T-helper 22 cell (primary cell): Measurements from ENCODE around the gene CPT2.
"Not testable (repeated sequence)": the region's sequence is repeated elsewhere in the genome, so short reads cannot be mapped to it uniquely, and the experiment has no call there.

Experiments
- DNase-seq: peaks from one replicate; pipeline ENCODE4 v3.0.0-alpha.2; 2020; ENCODE audit warnings: low read depth

Gene CPT2

DNA sequence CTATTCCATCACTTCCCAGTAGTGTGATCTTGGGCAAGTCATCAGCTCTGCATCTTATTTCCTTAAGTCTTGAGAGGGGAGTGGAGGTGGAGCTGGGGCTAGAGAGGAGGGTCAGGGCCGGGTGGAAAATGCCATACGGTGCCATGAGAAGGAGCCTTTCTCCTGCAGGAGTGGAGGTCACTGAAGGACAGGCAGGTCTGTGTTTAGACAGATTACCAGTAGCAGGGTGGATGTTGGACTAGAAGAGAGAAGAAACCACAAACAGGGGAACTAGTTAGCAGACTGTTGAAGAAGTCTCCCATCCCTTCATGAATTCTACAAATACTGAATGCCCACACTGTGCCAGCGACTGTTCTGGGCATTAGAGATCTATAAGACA lies 13.9 kb upstream of the CPT2 start:
- DNase-seq: no peak

DNA sequence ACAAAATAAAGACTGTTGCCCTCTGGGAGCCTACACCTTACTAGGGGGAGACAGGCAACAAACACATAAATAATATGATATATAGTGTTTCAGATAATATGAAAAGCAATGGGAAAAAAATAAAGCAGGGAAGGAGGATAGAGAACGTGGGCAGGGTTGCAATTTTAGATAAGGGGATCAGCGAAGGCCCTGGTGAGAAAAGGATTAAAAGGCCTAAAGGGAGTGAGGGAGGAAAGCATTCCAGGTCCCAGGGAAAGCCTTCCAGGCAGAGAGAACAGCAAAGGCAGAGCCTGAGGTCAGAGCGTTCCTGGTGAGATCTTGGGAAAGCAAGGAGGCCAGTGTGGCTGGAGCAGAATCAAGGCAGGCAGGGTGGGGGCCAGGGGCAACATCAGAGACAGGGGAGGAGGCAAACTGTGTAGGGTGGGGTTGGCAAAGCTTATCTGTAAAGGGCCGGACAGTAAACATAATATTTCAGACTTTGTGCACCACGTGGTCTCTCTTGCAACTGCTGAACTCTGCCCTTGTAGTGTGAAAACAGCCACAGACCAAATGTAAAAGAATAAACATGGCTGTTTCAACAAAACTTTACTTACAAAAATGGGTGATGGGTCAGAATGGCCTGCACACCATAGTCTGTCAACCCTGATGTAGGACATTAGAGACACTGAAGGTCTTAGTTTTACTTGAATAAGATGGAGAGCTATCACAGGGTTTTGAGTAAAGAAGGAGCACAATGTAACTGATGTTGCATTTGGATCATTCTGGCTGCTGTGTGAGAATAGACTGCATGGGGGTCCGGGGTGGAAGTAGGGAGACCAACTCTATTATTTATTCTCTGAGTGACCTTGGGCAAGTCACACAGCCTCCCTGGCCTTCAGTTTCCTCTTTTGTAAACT lies 13.3 kb upstream of the CPT2 start:
- DNase-seq: no peak

DNA sequence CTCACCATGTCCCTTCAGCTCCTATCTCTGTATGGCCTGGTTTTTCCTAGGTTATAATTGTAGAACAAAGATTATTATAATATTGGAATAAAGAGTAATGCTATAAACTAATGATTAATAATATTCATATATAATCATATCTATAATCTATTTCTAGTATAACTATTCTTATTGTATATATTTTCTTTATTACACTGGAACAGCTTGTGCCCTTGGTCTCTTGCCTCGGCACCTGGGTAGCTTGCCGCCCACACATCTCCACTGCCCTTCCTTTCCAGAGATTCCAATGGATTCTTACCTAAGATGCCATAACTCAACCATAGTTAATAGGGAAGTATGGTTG lies 10.7 kb upstream of the CPT2 start:
- DNase-seq: not testable (repeated sequence)

DNA sequence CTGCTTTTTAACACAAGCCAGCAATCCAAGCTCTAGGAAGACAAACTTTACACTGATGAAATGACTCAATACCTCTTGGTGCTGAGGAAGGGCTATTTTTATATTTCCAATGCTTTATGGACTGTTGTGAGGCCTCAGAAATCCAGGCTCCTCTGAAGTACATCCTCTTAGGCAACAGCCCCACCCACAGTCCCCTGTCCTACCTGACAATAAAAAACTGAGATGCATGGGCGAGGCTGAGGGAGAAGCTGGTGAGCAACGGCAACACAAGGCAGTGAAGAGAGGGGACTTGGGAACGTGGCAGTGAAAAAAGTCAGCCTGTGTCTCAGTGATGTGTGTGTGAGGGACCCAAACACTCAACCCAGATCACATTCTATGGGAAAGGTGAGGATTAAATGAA lies 10.1 kb upstream of the CPT2 start:
- DNase-seq: no peak

DNA sequence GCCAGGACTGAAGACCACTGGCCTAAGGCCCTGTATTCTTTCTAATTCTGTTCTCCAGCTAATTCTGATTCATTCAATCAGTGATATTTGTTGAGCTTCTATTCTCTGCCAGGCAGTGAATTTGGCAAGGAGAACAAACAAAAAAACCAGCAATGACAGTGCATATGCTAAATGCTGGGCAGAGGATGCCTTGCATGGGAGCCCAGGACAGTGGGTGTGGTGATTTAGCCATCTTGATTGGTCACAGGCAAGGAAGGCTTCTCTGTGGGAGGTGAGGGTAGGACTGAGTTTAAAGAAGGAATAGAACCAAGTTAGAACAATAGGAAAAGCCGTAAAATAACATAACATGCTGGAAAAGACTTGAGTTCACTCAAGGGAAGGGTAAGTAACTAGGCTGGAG lies 9.2 kb upstream of the CPT2 start:
- no peak for DNase-seq

DNA sequence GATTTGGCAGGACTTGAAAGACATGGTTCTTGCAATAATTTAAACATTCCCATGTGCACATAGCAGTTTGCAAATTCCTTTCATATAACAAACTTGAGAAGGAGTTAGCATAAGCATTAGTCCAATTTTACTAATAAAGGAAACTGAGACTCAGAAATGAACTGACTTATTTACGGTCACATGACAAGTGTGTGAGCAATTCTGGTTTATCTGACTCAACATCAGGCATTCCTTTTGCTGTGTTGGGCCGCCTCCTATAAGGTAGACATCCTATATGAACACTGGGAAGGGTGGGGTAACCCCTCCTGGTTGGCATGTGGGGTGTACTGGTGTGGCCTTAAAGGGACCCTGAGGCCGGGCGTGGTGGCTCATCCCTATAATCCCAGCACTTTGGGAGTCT lies 8.5 kb upstream of the CPT2 start:
- DNase-seq: no peak

DNA sequence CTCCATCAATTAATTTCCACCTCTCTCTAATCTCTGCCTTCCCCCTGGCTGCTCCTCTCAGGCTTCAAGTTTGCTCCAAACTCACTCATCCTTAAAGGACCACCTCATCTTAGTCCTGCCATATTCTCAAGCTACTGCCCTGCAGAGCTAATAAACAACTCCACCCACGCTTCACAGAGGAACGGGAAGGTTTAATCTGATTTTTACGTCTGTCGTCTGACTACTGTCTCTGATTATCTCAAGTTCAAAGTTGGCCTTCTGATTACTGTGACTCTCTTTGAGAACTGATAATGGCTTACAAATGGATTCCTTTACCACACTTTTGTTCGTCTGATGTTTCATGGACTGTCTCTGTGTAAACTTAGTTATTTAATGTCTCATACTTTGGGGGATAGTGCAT lies 7.6 kb upstream of the CPT2 start:
- DNase-seq: no peak

DNA sequence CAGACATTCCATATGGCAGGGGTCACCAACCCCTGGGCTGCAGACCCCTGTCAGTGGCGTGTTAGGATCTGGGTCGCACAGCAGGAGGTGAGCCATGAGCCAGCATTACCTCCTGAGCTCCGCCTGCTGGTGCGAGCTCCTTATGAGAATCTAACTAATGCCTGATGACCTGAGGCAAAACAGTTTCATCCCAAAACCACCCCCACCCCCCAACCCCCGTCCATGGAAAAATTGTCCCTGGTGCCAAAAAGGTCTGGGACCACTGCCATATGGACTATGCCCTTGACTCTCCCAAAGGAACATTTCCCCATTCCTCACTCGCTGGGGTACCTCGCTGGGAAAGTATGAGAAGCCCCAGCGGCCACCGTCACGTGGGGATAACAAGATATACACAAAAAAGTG lies 6.4 kb upstream of the CPT2 start:
- no peak for DNase-seq

DNA sequence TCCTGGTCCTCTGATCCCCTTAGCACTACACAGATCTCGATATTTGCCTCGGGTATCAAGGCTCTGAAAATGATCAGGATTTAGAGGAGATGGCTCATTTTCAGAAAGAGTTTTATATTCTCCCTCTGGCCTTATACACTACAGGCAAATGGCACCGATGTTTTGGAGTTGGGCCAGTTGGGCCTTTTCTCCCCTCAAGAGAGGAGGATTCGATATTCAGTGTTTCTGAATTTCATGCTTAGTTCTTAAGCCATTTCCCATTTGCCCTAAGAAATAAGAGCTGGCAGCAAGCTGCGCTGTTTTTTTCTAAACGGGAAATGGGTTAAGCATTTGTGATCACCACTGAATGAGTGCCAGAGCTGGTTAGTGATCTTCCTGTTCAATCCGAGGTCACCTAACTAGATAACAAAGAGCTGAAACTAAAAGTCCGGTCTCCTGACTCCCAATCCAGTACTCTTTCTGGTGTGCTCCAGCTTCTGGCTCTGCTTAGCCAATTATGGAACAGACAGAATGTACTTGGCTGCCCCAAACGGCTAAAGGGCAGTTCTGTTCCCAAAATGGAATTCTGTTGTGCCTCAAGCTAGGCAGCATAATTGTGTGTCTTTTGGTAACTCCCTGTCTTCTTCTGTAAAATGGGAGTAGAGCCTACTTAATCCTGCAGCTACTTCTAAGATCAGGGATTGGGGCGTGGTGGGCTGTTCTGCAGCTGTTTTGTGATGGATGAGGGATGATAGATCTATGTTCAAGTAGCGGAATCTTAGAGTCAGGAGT lies 1.2 kb upstream of the CPT2 start:
- no peak for DNase-seq

DNA sequence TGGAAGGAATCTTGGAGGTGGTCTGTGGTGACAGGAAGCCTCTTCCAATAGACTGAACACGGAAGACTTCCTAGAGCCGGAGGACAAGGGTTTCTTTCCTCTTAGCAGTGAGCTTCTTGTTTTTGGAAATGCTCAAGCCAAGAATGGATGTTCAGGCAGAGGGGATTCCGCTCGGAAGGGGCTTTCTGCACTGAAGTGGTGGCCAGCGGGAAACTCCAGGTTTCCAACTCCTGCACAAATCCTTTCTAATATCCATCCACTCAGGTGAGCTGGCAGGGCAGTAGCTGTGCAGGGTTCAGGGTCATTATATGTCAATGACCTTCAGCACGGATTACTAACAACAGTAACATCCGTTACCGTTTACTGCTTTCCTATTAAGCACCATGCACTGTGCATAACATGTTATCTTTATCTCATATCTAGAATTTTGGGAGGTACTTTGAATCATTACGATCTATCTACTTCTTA lies 573 bp upstream of the CPT2 start:
- no peak for DNase-seq

DNA sequence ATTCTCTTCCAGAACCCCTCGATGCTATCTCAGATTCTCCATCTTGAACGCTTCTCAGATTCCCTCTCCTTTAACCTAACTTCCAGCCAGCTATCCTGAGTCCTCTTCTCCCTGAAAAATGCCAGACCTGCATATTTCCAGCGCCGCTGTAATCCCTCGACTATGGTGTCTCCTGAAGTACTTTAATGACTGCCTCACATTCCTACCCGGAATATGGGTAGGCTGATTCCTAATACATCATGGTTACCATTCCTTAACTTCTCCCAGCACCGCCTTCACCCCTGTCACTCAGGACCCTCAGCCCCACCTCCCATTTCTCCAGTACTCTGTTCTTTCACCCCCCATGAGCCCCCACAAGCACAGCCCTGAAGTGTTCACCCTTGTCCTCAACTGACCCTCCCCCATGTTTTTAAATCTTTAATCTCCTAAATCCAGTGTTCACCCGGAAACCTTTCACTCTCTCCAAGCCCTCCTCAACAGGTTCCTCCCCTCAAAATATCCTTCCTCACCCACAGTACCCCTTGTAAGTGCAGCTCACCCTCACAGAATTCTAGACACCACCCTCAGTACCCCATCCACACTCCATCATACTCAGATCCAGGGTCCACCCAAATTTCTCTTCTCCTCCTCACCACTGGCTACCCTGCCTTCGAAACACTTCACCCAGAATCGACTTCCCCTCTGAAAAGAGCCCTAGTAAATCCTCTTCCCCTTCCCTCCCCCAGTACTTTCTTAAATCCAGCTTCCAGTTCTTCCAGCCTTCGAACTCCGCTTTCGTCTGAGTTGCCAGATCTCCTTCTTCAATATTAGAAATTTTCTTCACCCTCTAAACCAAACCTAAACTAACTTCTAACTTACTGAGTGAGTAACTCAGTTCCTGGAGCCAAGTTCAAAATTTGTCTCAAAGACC lies 922 bp downstream of the CPT2 start:
- DNase-seq: no peak

DNA sequence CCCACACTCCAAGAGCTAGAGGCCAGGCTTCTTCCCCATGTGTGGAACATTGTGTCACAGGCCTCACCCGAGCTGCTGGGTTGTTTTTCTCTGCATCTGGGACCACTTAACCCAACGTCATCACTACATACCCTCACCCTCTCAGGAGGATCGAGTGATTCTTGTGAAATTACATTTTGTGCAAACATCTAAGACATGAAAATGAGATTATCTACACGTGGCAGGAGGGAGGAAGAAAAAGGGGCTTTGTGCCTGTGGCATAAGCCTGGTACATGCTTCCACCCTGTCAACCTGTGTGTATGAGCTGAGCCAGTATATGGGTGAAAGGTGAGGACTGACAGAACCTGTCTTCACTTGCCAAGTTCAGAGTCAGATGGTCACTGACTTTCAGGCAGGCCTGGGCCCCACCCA lies 1.6 kb downstream of the CPT2 start:
- no peak for DNase-seq

DNA sequence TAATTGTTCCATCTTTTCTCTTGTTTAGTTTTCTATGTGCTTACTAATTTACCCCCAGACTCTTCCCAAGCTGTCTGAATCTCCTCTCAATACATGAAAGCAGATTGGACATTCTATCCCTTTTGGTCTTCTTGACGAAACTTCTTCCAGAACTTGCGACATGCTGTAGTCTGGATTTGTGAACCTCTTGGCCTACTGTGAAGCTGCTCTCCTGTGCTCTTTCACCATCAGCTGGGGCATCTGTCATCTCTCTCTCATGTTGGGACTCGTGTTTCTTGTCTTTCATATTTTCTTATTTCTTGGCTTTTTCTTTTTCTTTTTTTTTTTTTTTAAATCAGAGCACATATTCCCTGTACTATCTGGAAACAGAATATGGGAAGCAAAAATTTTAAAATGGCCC lies 6.8 kb downstream of the CPT2 start:
- no peak for DNase-seq

DNA sequence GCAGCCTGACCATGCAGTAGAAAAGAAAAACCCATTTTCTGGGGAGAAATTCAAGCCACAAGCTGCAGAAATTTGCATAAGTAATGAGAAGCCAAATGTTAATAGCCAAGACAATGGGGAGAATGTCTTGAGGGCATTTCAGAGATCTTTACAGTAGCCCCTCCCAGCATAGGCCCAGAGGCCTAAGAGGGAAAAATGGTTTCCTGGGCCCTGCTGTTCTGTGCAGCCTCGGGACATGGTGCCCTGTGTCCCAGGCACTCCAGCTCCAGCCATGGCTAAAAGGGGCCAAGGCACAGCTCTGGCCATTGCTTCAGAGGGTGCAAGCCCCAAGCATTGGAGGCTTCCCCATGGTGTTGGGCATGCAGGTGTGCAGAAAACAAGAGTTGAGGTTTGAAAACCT lies 8.9 kb downstream of the CPT2 start:
- not testable (repeated sequence) for DNase-seq

DNA sequence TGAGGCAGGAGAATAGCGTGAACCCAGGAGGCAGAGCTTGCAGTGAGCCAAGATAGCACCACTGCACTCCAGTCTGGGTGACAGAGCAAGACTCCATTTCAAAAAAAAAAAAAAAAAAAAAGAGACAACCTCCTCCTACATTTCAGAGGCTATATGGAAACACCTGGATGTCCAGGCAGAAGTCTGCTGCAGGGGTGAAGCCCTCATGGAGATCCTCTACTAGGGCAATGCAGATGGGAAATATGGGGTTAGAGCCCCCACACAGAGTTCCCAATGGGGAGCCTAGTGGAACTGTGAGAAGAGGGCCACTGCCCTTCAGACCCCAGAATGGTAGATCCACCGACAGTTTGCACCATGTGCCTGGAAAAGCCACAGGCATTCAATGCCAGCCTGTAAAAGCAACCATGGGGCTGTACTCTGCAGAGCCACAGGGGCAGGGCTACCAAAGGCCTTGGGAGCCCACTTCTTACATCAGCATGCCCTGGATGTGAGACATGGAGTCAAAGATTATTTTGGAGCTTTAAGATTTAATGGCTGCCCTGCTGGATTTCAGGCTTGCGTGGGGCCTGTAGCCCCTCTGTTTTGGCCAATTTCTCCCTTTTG lies 9.6 kb downstream of the CPT2 start:
- DNase-seq: not testable (repeated sequence)

DNA sequence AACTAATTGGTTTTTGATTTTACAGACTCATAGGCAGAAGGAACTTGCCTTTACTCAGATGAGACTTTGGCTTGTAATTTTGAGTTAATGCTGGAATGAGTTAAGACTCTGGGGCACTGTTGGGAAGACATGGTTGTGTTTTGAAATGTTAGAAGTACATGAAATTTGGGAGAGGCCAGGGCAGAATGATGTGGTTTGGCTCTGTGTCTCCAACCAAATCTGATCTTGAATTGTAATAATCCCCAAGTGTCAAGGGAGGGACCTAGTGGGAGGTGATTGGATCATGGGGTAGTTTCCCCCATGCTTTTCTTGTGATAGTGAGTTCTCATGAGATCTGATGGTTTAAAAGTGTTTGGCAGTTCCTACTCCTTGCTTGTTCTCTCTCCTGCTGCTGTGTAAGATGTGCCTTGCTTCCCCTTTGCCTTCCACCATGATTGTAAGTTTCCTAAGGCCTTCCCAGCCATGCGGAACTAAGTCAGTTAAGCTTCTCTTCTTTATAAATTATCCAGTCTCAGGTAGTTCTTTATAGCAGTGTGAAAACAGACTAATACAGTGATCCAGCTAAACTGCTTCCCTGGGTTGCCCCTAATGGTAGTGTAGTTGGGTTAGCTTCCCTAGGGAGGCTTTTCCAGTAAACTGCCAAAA lies 10.2 kb downstream of the CPT2 start:
- DNase-seq: no peak

DNA sequence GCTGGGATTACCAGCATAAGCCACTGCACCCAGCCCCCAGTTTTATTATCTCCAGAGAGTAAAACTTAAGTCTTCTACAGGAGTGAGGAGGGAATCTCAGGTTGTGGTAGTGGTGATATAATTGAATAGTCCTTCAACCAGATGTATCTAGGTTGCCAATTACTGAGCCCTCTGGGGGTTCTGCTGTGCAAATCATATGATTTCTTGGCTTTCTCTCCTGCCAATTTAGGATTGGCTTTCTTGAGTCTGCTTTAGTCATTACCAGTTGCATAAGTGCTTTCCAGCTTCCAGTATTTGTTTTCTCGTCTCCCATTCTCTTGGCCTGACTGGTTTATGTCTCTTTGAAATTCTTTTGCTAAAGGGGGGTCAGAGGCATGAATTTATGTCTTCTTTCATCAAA lies 11.1 kb downstream of the CPT2 start:
- no peak for DNase-seq

DNA sequence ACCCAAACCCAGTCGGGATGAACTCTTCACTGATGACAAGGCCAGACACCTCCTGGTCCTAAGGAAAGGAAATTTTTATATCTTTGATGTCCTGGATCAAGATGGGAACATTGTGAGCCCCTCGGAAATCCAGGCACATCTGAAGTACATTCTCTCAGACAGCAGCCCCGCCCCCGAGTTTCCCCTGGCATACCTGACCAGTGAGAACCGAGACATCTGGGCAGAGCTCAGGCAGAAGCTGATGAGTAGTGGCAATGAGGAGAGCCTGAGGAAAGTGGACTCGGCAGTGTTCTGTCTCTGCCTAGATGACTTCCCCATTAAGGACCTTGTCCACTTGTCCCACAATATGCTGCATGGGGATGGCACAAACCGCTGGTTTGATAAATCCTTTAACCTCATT lies 13.7 kb downstream of the CPT2 start:
- DNase-seq: no peak

DNA sequence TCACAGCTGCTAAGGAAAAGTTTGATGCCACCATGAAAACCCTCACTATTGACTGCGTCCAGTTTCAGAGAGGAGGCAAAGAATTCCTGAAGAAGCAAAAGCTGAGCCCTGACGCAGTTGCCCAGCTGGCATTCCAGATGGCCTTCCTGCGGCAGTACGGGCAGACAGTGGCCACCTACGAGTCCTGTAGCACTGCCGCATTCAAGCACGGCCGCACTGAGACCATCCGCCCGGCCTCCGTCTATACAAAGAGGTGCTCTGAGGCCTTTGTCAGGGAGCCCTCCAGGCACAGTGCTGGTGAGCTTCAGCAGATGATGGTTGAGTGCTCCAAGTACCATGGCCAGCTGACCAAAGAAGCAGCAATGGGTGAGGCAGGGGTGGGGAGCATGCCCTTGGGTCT lies 14.3 kb downstream of the CPT2 start:
- DNase-seq: no peak

DNA sequence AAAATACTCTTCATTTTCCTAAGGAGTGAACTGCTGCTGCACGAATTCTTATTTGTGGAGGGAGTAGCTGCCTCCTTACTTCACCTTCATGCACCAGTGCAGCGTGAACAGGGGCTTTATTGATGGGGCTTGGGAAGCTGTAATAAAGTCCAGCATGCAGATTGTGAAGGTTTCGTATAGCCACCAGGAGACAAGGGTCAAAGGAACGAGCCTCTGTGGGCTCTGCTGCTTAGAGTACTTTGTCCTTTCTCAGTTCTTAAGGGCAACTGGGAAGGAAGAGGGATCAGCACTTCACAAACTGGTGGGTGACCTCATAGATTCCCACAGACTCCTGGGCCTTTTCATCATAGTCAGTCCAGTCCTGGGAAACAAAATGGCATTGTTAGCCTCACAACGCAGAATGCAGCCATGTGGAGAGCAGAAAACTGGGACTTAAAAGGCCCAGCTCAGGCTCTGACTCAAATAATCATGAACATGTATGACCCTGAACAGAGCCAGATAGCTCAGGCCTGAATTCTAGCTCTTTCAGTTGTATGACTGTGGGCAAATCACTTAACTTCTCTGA lies 17.8 kb downstream of the CPT2 start:
- no peak for DNase-seq

DNA sequence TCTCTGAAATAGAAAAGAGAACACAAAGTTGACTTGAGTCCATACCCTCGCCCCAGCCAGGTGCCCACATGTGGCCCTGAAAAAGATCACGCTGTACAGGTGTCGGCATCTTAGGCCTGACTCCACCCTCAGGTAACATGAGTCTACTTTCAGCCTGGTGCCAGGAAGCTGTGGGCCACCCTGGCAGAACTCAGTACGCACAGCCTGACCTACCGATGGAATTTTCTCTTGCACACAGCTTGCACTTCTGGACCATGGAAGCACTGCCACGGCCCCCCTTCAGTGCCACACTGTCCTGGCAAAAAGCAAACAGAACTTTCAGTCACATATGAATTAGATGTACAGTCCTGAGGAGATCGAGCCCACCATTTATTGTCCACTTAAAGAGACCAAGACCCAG lies 21.6 kb downstream of the CPT2 start:
- DNase-seq: no peak
